Body of pancreas (tissue), 4 donors: ENCODE results near the gene GBGT1. TPM values are rescaled to one million over a fixed set of nuclear protein-coding genes. Genes with fewer than 3 reads are reported as not detected.

Experiments used
- ATAC-seq: fragments of 150-250 bp; one replicate; pipeline ENCODE4 v1.9.1; 2016
- DNase-seq, 4 donors: peaks; one replicate each; pipeline ENCODE4 v3.0.0-alpha.2; 2019
- H3K27ac ChIP-seq, 4 donors: fragments of 200-600 bp; sonication (generic); 1 replicate in 3 of 4; 2 replicates in 1 of 4; pipeline versions ENCODE4 v1.5.1 to v1.6.1; 2016 to 2019; ENCODE audit warnings: mild to moderate bottlenecking in 1 of 4, mixed read lengths in 1 of 4, moderate library complexity in 1 of 4
- H3K27me3 ChIP-seq, 2 donors: fragments of 200-600 bp; sonication (generic); one replicate each; pipeline ENCODE4 v1.6.0; 2016; ENCODE audit warnings: mild to moderate bottlenecking in 1 of 2
- H3K36me3 ChIP-seq, 2 donors: fragments of 200-600 bp; sonication (generic); replicated peaks in 1 of 2; 2 replicates each; pipeline ENCODE4 v1.5.1; 2016; ENCODE audit warnings: low read depth in 2 of 2; ENCODE audit not compliant: insufficient read depth in 1 of 2
- H3K4me1 ChIP-seq: fragments of 200-600 bp; sonication (generic); one replicate; pipeline ENCODE4 v1.6.0; 2016
- H3K4me3 ChIP-seq, 2 donors: fragments of 200-600 bp; sonication (generic); 1 replicate in 1 of 2; 2 replicates in 1 of 2; pipeline ENCODE4 v1.5.1; 2016 to 2019
- H3K9me3 ChIP-seq, 3 donors: fragments of 200-600 bp; sonication (generic); 1 replicate in 2 of 3; 2 replicates in 1 of 3; pipeline ENCODE4 v1.5.1; 2016
- CTCF ChIP-seq, 7 experiments: fragments of 450-650 bp in 4 of 7; fragments of 200-600 bp in 3 of 7; sonication (generic) in 3 of 7; IDR thresholded peaks; one replicate each; pipeline ENCODE4 v1.5.1; 2016 to 2019; ENCODE audit warnings: antibody characterized with exemption in 7 of 7
- POLR2A ChIP-seq, 3 donors: fragments of 450-650 bp; IDR thresholded peaks; one replicate each; pipeline ENCODE4 v1.6.1; 2016; ENCODE audit warnings: antibody characterized with exemption in 3 of 3, mild to moderate bottlenecking in 2 of 3
- WGBS, 2 donors: methylation state at CpG; one replicate each; pipeline ENCODE4 v1.1.5; 2017; 5-methylcytosine and 5-hydroxymethylcytosine counted together
- intact Hi-C: fragments of 100-400 bp; cut with DNase I; formaldehyde crosslinking; loops from one replicate; pipeline ENCODE4 v1.15.1; 2023
- total RNA-seq, 2 donors: library from RNA; depleted of rRNA; stranded (reverse); fragments of >200 nt; gene quantifications; one replicate each; pipeline ENCODE4 v1.1.0, GENCODE V29; 2016

Gene GBGT1
- total RNA-seq, 2 donors from 2014 or later, result 5.4 to 9.2 TPM

GRCh38 chr9:133204335-133204992 lies 40.8 kb upstream of the GBGT1 start:
- no peaks in the 10 kb centered on the region for H3K36me3 ChIP-seq
- no peaks in the 10 kb centered on the region for H3K27me3 ChIP-seq
- intact Hi-C loops, result no loop called here
- WGBS, 2 donors, result 40 to 79% methylated on average over 1 to 17 of the region's 17 CpGs
- ATAC-seq, result no peak
- DNase-seq, result no peak
- TF ChIP-seq CTCF (IDR thresholded peaks at IDR 0.05) (no peak), POLR2A (IDR thresholded peaks at IDR 0.05) (no peak)
- H3K4me1 ChIP-seq, result no peaks in the 10 kb centered on the region
- H3K27ac ChIP-seq, result no peak overlapping the region
- no peak overlapping the region for H3K4me3 ChIP-seq
- H3K9me3 ChIP-seq, result no peaks in the 10 kb centered on the region

GRCh38 chr9:133203506-133204075 lies 39.9 kb upstream of the GBGT1 start:
- TF ChIP-seq POLR2A (IDR thresholded peaks at IDR 0.05) (no peak), CTCF (IDR thresholded peaks at IDR 0.05) (no peak)
- Histone ChIP-seq H3K4me3 (no peak overlapping the region), H3K36me3 (no peaks in the 10 kb centered on the region), H3K27me3 (no peaks in the 10 kb centered on the region), H3K27ac (no peak overlapping the region), H3K9me3 (no peaks in the 10 kb centered on the region), H3K4me1 (no peaks in the 10 kb centered on the region)
- WGBS, 2 donors, result 51 to 59% methylated on average over 9 to 10 of the region's 10 CpGs
- intact Hi-C loops, result no loop called here
- ATAC-seq (no peak), DNase-seq (no peak)

- intact Hi-C loops, result no loop called here
- WGBS, 2 donors, result 77 to 78% methylated on average over 14 of the region's 14 CpGs
- H3K27me3 ChIP-seq, result no peaks in the 10 kb centered on the region
- no peaks in the 10 kb centered on the region for H3K9me3 ChIP-seq
- DNase-seq, result no peak
- ATAC-seq, result no peak
- no peak overlapping the region for H3K4me3 ChIP-seq
- no peaks in the 10 kb centered on the region for H3K36me3 ChIP-seq
- H3K27ac ChIP-seq, result no peak overlapping the region
- no peaks in the 10 kb centered on the region for H3K4me1 ChIP-seq
- no peak for TF ChIP-seq CTCF (IDR thresholded peaks at IDR 0.05)
- TF ChIP-seq POLR2A (IDR thresholded peaks at IDR 0.05), result no peak
These were observed 39.2 kb upstream of the GBGT1 start for GRCh38 chr9:133202688-133203453.

GRCh38 chr9:133202145-133202513 lies 38.4 kb upstream of the GBGT1 start:
- no peak overlapping the region for H3K4me3 ChIP-seq
- 64 to 66% methylated on average over 9 to 11 of the region's 11 CpGs for WGBS, 2 donors

More at GRCh38 chr9:133202145-133202513, 38.4 kb upstream of the GBGT1 start:
- Histone ChIP-seq H3K36me3 (no peaks in the 10 kb centered on the region), H3K9me3 (no peaks in the 10 kb centered on the region), H3K27me3 (no peaks in the 10 kb centered on the region), H3K27ac (no peak overlapping the region), H3K4me1 (no peaks in the 10 kb centered on the region)
- TF ChIP-seq POLR2A (IDR thresholded peaks at IDR 0.05) (no peak), CTCF (IDR thresholded peaks at IDR 0.05) (no peak)
- intact Hi-C loops, result no loop called here
- DNase-seq (no peak), ATAC-seq (no peak)
